A673 (cell line): ENCODE data around the gene DUSP3. TPM values are rescaled to one million over a fixed set of nuclear protein-coding genes. Genes with fewer than 3 reads are reported as not detected.

Source experiments
- BruUV-seq: library from RNA; stranded (reverse); fragments of 400-500 nt; replicated peaks from 2 replicates; lab custom pipeline; 2021; lab: Mats Ljungman, UMichigan
- CTCF ChIA-PET: fragments of 300-600 bp; sonication (Branson Sonifier 250); formaldehyde crosslinking; loops from one replicate; lab custom pipeline; 2022; ENCODE audit warnings: antibody characterized with exemption; lab: Charles Lee
- POLR2A ChIA-PET: fragments of 300-600 bp; sonication (Branson Sonifier 250); formaldehyde crosslinking; loops from one replicate; lab custom pipeline; 2022; ENCODE audit warnings: antibody characterized with exemption; ENCODE audit not compliant: low non-redundant PET; lab: Charles Lee
- DNase-seq: peaks from one replicate; pipeline ENCODE4 v3.0.0-alpha.2; 2015; ENCODE audit warnings: low spot score
- H3K27ac ChIP-seq: fragments of 200-600 bp; sonication (generic); 2 replicates; pipeline ENCODE4 v1.5.1; 2016; ENCODE audit warnings: mixed run types, low read depth, mild to moderate bottlenecking, mixed read lengths, antibody characterized with exemption, low read length; ENCODE audit not compliant: poor library complexity, severe bottlenecking
- H3K27me3 ChIP-seq: fragments of 200-600 bp; sonication (generic); replicated peaks from 2 replicates; pipeline ENCODE4 v1.6.1; 2017; ENCODE audit warnings: mixed run types, low read depth, mild to moderate bottlenecking, mixed read lengths, antibody characterized with exemption, low read length; ENCODE audit not compliant: insufficient read depth, poor library complexity
- H3K36me3 ChIP-seq: fragments of 200-600 bp; sonication (generic); 2 replicates; pipeline ENCODE4 v1.6.1; 2016; ENCODE audit warnings: mixed run types, mild to moderate bottlenecking, mixed read lengths, antibody characterized with exemption, low read length; ENCODE audit not compliant: insufficient read depth, poor library complexity, severe bottlenecking
- H3K4me1 ChIP-seq: fragments of 200-600 bp; sonication (generic); 2 replicates; pipeline ENCODE4 v1.6.1; 2017; ENCODE audit warnings: mixed run types, mild to moderate bottlenecking, mixed read lengths, antibody characterized with exemption, low read length; ENCODE audit not compliant: insufficient read depth, poor library complexity, severe bottlenecking
- H3K4me3 ChIP-seq: fragments of 200-600 bp; sonication (generic); 2 replicates; pipeline ENCODE4 v1.5.1; 2016; ENCODE audit warnings: low read depth, mixed run types, mild to moderate bottlenecking, mixed read lengths, low read length; ENCODE audit not compliant: poor library complexity, severe bottlenecking
- H3K9me3 ChIP-seq: fragments of 200-600 bp; sonication (generic); 2 replicates; pipeline ENCODE4 v1.6.1; 2016; ENCODE audit warnings: mixed run types, low read depth, mild to moderate bottlenecking, mixed read lengths, antibody characterized with exemption, low read length; ENCODE audit not compliant: poor library complexity, severe bottlenecking
- CTCF ChIP-seq: fragments of 300-800, 200-600 bp; sonication (generic); conservative IDR thresholded peaks from 2 replicates; pipeline ENCODE4 v1.5.1; 2017; ENCODE audit warnings: low read depth, mild to moderate bottlenecking, antibody characterized with exemption, low read length, moderate library complexity, mixed read lengths
- EZH2 ChIP-seq: fragments of 200-600 bp; sonication (generic); IDR thresholded peaks from 2 replicates; pipeline ENCODE4 v1.6.1; 2017; ENCODE audit warnings: borderline replicate concordance, low read depth, mild to moderate bottlenecking, mixed read lengths, antibody characterized with exemption, low read length; ENCODE audit not compliant: poor library complexity, severe bottlenecking
- intact Hi-C: fragments of 100-400 bp; cut with micrococcal nuclease; formaldehyde crosslinking; loops from one replicate; pipeline ENCODE4 v1.10.0; 2022; ENCODE audit not compliant: unreplicated experiment
- total RNA-seq: library from RNA; stranded (reverse); gene quantifications from 2 replicates; pipeline ENCODE4 v1.2.3, GENCODE V29; 2021

Gene DUSP3
- total RNA-seq, 1 experiment from 2014 or later: 22.9 TPM

GRCh38 chr17:43732958-43733357, 45.8 kb downstream of the DUSP3 start:
- intact Hi-C loops: no loop called here
- no peak for DNase-seq
- Histone ChIP-seq H3K4me3 (no peak overlapping the region), H3K4me1 (no peaks in the 10 kb centered on the region), H3K9me3 (no peaks in the 10 kb centered on the region), H3K27ac (no peak overlapping the region), H3K36me3 (no peaks in the 10 kb centered on the region), H3K27me3 (no peaks in the 10 kb centered on the region)
- CTCF ChIA-PET: no interaction called here
- POLR2A ChIA-PET: no interaction called here
- no peak for TF ChIP-seq EZH2
- no peak for TF ChIP-seq CTCF
- no TSS peak for BruUV-seq

GRCh38 chr17:43728081-43728480, 50.7 kb downstream of the DUSP3 start:
- no TSS peak for BruUV-seq
- TF ChIP-seq CTCF: no peak
- no peak for TF ChIP-seq EZH2
- ChIA-PET POLR2A (no interaction called here), CTCF (no interaction called here)
- Histone ChIP-seq H3K36me3 (no peaks in the 10 kb centered on the region), H3K27me3 (no peaks in the 10 kb centered on the region), H3K4me3 (no peak overlapping the region), H3K4me1 (no peaks in the 10 kb centered on the region), H3K9me3 (no peaks in the 10 kb centered on the region), H3K27ac (no peak overlapping the region)
- DNase-seq: no peak
- intact Hi-C loops: no loop called here

- ChIA-PET POLR2A (no interaction called here), CTCF (no interaction called here)
- no peaks in the 10 kb centered on the region for H3K4me1 ChIP-seq
- no TSS peak for BruUV-seq
- no peaks in the 10 kb centered on the region for H3K27me3 ChIP-seq
- H3K4me3 ChIP-seq: no peak overlapping the region
- intact Hi-C loops: no loop called here
- peak; percentile 10 for DNase-seq
- no peaks in the 10 kb centered on the region for H3K9me3 ChIP-seq
- no peak for TF ChIP-seq CTCF
- no peak for TF ChIP-seq EZH2
- no peak overlapping the region for H3K27ac ChIP-seq
- H3K36me3 ChIP-seq: no peaks in the 10 kb centered on the region
Observed at GRCh38 chr17:43723697-43724359, 54.9 kb downstream of the DUSP3 start.
